Ovary (tissue), 9 donors: ENCODE results near the gene DACH1. TPM values are rescaled to one million over a fixed set of nuclear protein-coding genes. Genes with fewer than 3 reads are reported as not detected.

Experiments
- DNase-seq, 5 donors: peaks; one replicate each; pipeline ENCODE4 v3.0.0-alpha.2; 2019 to 2020
- H3K27ac ChIP-seq, 2 donors: fragments of 200-600 bp; one replicate each; pipeline versions ENCODE4 v1.5.1 to v1.8.0; 2019 to 2022
- H3K27me3 ChIP-seq: fragments of 200-600 bp; one replicate; pipeline ENCODE4 v1.8.0; 2022
- H3K36me3 ChIP-seq: fragments of 200-600 bp; sonication (generic); one replicate; pipeline ENCODE4 v1.5.1; 2019
- H3K4me1 ChIP-seq: one replicate; pipeline ENCODE4 v1.8.1; 2013; ENCODE audit warnings: mild to moderate bottlenecking, moderate library complexity; ENCODE audit not compliant: insufficient read depth
- H3K4me3 ChIP-seq: fragments of 200-600 bp; sonication (generic); one replicate; pipeline ENCODE4 v1.5.1; 2017
- H3K9me3 ChIP-seq, 2 donors: fragments of 200-600 bp in 1 of 2; sonication (generic) in 1 of 2; one replicate each; pipeline versions ENCODE4 v1.5.1 to v1.8.1; 2013 to 2019; ENCODE audit warnings: mild to moderate bottlenecking in 1 of 2, moderate library complexity in 1 of 2
- CTCF ChIP-seq, 3 donors: fragments of 450-650 bp in 2 of 3; fragments of 200-600 bp in 1 of 3; IDR thresholded peaks; one replicate each; pipeline versions ENCODE4 v1.5.1 to v1.8.0; 2016 to 2022; ENCODE audit warnings: antibody characterized with exemption in 3 of 3, mild to moderate bottlenecking in 1 of 3
- EP300 ChIP-seq: sonication (generic); formaldehyde crosslinking; IDR thresholded peaks from one replicate; pipeline ENCODE4 v1.6.1; 2017; ENCODE audit warnings: antibody characterized with exemption
- POLR2A ChIP-seq: fragments of 450-650 bp; IDR thresholded peaks from one replicate; pipeline ENCODE4 v1.6.1; 2017; ENCODE audit warnings: antibody characterized with exemption, mild to moderate bottlenecking, moderate library complexity
- WGBS, 3 donors: extraction: QIAGEN DNeasy Blood & Tissue Kit in 1 of 3; methylation state at CpG; one replicate each; pipeline versions ENCODE4 v1.1.5 to v1.1.7; 2013 to 2017; 5-methylcytosine and 5-hydroxymethylcytosine counted together
- intact Hi-C, 4 donors: fragments of 100-400 bp; cut with DNase I; formaldehyde crosslinking; loops; one replicate each; pipeline versions ENCODE4 v1.11.0 to v1.15.1; 2022 to 2023
- polyA plus RNA-seq, 2 donors: library from polyadenylated mRNA; stranded (reverse); fragments of 200-250 nt in 1 of 2; fragments of 350-450 nt in 1 of 2; fragmentation: Illumina TruSeq in 1 of 2; extraction: RNeasy Lipid Tissue Mini Kit (QIAGEN cat#74804) in 1 of 2; gene quantifications; one replicate each; pipeline ENCODE4 v1.2.3, GENCODE V29; 2013 to 2014
- total RNA-seq, 7 donors: library from RNA; depleted of rRNA in 2 of 7; stranded (reverse); fragments of >200 nt in 2 of 7; fragmentation: NEBNext Ultra II Directional in 3 of 7; extraction: Animal tissue kit (Norgen Biotek cat#: 25700) in 3 of 7; gene quantifications; one replicate each; pipeline versions ENCODE4 v1.1.0 to v1.2.4, GENCODE V29; 2016 to 2023
- donor health status: DM: no; HTN: no; CAD: no; lungs with moderate emphysema.
- donor health status: DM: no; HTN: no; CAD: no.
- donor health status: Bipolar disorder and iron deficiency.
- donor health status: DM: yes; HTN: yes; CAD: no.
- donor health status: DM: no; HTN: no; CAD: no.
- donor health status: DM: yes; HTN: yes; CAD: no.

Gene DACH1
- total and polyA plus RNA-seq, 9 donors: 0.91 to 3.2 (median 1.7) TPM

- Histone ChIP-seq H3K27ac (no peak overlapping the region), H3K27me3 (no peaks in the 10 kb centered on the region), H3K36me3 (no peaks in the 10 kb centered on the region), H3K9me3 (no peaks in the 10 kb centered on the region), H3K4me3 (no peak overlapping the region), H3K4me1 (no peaks in the 10 kb centered on the region)
- 59 to 69% (median 66%) methylated on average over 4 of the region's 4 CpGs for WGBS, 3 donors
- intact Hi-C loops: no loop called here
- DNase-seq: no peak
- TF ChIP-seq CTCF (IDR thresholded peaks at IDR 0.05) (no peak), POLR2A (no peak), EP300 (no peak)
Measured at GRCh38 chr13:71546881-71547280, 320.1 kb downstream of the DACH1 start.

DNA sequence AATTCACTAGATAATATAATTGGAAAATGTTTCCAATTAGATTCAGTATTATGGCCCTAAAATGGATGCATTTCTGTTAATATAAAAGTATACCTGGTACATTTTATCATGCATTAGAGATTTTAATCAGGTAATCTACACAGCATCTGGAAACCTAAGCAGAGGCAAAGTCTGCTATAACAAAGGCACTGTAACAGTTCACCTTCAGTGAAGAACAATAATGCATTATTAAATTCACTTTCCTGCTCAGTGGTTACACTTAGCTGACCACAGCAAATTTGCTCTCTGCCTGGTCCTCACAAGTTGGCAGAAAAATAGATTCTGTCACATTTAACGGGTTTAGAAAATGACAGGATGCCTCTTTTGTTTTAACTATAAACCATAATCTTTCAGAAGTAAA, 326.9 kb downstream of the DACH1 start:
- H3K36me3 ChIP-seq: no peaks in the 10 kb centered on the region
- intact Hi-C loops: no loop called here
- H3K4me3 ChIP-seq: no peak overlapping the region
- no peaks in the 10 kb centered on the region for H3K27me3 ChIP-seq
- TF ChIP-seq CTCF (IDR thresholded peaks at IDR 0.05) (no peak), POLR2A (no peak), EP300 (no peak)
- no peak for DNase-seq
- no peaks in the 10 kb centered on the region for H3K4me1 ChIP-seq
- no peak overlapping the region for H3K27ac ChIP-seq
- 67 to 74% (median 69%) methylated on average over 1 of the region's 1 CpG for WGBS, 3 donors
- no peaks in the 10 kb centered on the region for H3K9me3 ChIP-seq

DNA sequence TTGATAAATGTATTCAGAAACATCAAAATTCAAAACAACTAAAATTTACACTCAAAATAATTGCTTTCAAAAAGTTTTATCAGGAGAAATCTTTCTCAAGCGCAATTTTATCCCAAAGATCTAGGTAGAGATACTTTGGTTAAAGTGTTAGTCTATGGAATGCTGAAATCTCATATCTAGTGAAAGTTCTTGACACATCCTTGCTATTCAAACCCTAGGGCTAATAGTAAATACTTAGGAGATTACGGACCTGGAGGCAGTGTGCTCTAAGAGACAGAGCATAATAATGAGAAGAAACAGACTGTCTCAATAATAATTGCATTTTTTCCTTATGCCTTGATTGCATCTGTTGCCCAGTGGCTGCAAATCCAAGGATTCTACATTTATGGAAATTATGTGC, 330.8 kb downstream of the DACH1 start:
- no peak overlapping the region for H3K27ac ChIP-seq
- TF ChIP-seq EP300 (no peak), CTCF (IDR thresholded peaks at IDR 0.05) (no peak), POLR2A (no peak)
- intact Hi-C loops: no loop called here
- H3K27me3 ChIP-seq: no peaks in the 10 kb centered on the region
- no peak overlapping the region for H3K4me3 ChIP-seq
- DNase-seq: no peak
- no peaks in the 10 kb centered on the region for H3K9me3 ChIP-seq
- no peaks in the 10 kb centered on the region for H3K36me3 ChIP-seq
- WGBS, 3 donors: 85 to 90% (median 90%) methylated on average over 2 of the region's 2 CpGs
- no peaks in the 10 kb centered on the region for H3K4me1 ChIP-seq

GRCh38 chr13:71524613-71525304, 342.2 kb downstream of the DACH1 start:
- no peaks in the 10 kb centered on the region for H3K9me3 ChIP-seq
- H3K27ac ChIP-seq: no peak overlapping the region
- no peaks in the 10 kb centered on the region for H3K27me3 ChIP-seq
- TF ChIP-seq EP300 (no peak), CTCF (IDR thresholded peaks at IDR 0.05) (no peak), POLR2A (no peak)
- H3K4me3 ChIP-seq: no peak overlapping the region
- intact Hi-C loops: no loop called here
- H3K4me1 ChIP-seq: no peaks in the 10 kb centered on the region
- DNase-seq: no peak
- no peaks in the 10 kb centered on the region for H3K36me3 ChIP-seq
- WGBS, 3 donors: 32 to 42% (median 36%) methylated on average over 16 of the region's 16 CpGs
